ENCODE measurements around the gene SPINK1.
A peak's percentile ranks its signal among the peaks of the same experiment; 100 is the strongest.
"Not testable (repeated sequence)": the region's sequence is repeated elsewhere in the genome, so short reads cannot be mapped to it uniquely, and the experiment has no call there.

The SPINK1 gene

DNA sequence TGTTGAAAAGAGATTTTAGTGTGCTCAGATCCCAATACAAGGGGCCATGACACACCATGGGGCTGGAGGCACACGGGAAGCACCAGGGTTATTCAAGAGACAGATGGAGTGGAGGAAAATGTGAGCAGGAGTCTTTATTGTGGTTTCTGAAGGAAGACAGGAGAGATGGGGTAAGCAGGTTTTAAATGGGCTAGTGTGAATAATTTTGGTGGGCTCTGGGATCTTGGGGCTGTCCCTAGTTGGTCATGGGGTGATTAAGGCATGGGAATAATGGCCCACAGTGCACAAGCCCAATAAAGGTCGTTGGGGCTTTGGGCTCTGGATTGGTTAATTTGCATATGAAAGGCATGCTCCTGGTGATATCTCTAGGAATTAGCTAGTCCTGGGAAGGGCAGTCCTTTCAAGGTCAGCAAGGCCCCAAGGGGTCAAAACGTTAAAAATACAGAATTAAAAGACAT lies 43.5 kb upstream of the SPINK1 start:
- H3K4me3 ChIP-seq (ENCODE audit: control insufficient read depth, low read depth, low read length) = no peak overlapping the region
- TF ChIP-seq, protein P1, sequence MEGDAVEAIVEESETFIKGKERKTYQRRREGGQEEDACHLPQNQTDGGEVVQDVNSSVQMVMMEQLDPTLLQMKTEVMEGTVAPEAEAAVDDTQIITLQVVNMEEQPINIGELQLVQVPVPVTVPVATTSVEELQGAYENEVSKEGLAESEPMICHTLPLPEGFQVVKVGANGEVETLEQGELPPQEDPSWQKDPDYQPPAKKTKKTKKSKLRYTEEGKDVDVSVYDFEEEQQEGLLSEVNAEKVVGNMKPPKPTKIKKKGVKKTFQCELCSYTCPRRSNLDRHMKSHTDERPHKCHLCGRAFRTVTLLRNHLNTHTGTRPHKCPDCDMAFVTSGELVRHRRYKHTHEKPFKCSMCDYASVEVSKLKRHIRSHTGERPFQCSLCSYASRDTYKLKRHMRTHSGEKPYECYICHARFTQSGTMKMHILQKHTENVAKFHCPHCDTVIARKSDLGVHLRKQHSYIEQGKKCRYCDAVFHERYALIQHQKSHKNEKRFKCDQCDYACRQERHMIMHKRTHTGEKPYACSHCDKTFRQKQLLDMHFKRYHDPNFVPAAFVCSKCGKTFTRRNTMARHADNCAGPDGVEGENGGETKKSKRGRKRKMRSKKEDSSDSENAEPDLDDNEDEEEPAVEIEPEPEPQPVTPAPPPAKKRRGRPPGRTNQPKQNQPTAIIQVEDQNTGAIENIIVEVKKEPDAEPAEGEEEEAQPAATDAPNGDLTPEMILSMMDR (conservative IDR thresholded peaks at IDR 0.05; ENCODE audit: control insufficient read depth, insufficient read depth, low read depth, low read length) = no peak
- no peak for DNase-seq (ENCODE audit: low read depth)

DNA sequence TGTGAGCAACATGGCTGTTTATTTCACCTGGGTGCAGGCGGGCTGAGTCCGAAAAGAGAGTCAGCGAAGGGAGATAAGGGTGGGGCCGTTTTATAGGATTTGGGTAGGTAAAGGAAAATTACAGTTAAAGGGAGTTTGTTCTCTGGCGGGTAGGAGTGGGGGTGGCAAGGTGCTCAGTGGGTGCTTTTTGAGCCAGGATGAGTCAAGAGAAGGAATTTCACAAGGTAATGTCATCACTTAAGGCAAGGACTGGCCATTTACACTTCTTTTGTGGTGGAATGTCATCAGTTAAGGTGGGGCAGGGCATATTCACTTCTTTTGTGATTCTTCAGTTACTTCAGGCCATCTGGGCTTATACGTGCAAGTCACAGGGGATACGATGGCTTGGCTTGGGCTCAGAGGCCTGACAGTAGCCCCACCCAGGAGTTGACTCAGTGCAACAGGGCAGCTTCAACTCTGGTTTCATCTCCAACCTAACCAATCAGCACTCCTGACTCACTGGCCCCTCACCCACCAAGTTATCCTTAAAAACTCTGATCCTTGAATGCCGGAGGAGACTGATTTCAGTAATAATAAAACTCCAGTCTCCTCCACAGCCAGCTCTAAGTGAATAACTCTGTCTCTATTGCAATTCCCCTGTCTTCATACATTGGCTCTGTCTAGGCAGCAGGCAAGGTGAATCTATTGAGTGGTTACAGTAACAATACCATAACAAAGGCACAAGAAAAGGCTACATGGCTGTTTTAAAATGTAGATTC lies 42.8 kb upstream of the SPINK1 start:
- H3K4me3 ChIP-seq (ENCODE audit: control insufficient read depth, low read depth, low read length) = not testable (repeated sequence)
- peak; percentile 22 for DNase-seq (ENCODE audit: low read depth)

DNA sequence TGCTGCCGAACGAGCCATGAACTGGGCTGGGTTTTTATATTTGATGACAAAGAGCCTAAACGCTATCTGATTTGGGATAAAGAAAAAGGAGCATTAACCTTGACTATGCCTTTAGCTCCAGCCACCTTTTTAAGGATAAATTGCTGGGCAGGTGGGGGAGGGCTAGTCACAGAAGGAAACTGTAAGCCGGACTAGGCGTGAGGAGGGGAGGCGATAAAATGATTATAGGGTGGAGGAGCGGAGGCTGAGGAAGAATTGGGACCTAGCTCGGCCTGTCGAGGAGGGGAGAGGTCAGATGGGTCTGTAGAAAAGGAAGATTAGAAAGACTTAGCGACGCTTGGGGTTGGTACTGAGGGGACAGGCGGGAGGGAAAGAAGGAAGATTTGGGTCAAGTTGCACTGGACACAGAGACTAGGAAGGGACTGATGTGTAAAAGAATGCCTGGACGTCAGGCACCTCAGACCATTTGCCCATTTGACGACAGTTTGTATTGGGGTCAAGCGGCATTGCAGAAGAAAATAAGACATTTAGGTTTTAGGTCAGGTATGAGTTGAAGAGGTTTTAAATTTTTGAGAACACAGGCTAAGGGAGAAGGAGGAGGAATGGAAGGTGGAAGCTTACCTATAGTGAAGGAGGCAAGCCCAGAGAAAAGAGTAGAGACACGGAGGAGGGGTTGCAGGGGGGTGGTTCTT lies 41.4 kb upstream of the SPINK1 start:
- DNase-seq (ENCODE audit: low read depth) = not testable (repeated sequence)

DNA sequence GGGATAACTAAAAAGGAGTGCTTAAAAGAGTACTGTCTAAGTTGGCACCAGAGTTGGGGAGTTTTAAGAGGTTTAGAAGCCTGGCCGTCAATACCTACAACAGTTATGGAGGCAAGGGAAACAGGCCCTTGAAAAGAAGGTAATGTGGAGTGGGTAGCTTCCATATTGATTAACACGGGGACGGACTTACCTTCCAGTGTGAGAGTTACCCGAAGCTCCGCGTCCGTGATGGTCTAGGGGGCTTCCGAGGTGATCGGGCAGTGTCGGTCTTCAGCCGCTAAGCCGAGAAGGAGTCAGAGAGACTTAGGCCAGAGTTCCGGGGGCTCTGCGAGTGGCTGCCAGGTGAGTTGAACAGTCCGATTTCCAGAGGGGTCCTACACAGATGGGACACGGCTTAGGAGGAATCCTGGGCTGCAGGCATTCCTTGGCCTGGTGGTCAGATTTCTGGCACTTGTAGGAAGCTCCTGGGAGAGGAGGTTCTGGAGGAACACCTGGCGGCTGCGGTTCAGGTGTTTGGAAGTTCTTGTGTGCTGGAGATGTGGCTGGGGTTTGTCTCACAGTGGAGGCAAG lies 40.6 kb upstream of the SPINK1 start:
- DNase-seq (ENCODE audit: low read depth); H3K4me3 ChIP-seq (ENCODE audit: control insufficient read depth, low read depth, low read length): not testable (repeated sequence)

More for the DNA sequence above, 41.4 kb upstream of the SPINK1 start:
- H3K4me3 ChIP-seq (ENCODE audit: control insufficient read depth, low read depth, low read length) = not testable (repeated sequence)

DNA sequence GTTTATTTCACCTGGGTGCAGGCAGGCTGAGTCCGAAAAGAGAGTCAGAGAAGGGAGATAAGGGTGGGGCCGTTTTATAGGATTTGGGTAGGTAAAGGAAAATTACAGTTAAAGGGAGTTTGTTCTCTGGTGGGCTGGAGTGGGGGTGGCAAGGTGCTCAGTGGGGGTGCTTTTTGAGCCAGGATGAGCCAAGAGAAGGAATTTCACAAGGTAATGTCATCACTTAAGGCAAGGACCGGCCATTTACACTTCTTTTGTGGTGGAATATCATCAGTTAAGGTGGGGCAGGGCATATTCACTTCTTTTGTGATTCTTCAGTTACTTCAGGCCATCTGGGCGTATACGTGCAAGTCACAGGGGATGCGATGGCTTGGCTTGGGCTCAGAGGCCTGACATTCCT lies 38.4 kb upstream of the SPINK1 start:
- DNase-seq (ENCODE audit: low read depth); H3K4me3 ChIP-seq (ENCODE audit: control insufficient read depth, low read depth, low read length): not testable (repeated sequence)

DNA sequence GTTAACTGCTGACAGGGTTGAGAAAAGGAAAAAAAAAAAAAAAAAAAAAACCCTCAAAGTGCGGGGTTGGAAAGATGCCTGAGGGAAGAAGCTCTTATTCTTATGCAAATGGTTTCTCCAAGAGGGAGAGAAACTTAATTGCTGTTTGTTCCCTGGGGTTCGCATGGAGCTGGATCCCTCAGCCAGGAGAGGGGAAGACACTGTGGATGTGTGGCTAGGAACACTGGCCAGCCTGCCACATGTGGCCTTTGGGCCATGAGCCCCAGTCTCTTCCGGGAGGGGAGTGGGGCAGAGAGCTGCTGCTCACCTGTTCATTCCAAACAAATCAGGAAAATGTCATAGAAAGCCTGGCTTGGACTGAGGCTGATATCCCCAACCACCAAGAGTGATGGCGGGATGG lies 37.6 kb upstream of the SPINK1 start:
- no peak for DNase-seq (ENCODE audit: low read depth)
- H3K4me3 ChIP-seq (ENCODE audit: control insufficient read depth, low read depth, low read length) = no peak overlapping the region
- TF ChIP-seq, protein P1 (conservative IDR thresholded peaks at IDR 0.05; ENCODE audit: control insufficient read depth, insufficient read depth, low read depth, low read length) = no peak

DNA sequence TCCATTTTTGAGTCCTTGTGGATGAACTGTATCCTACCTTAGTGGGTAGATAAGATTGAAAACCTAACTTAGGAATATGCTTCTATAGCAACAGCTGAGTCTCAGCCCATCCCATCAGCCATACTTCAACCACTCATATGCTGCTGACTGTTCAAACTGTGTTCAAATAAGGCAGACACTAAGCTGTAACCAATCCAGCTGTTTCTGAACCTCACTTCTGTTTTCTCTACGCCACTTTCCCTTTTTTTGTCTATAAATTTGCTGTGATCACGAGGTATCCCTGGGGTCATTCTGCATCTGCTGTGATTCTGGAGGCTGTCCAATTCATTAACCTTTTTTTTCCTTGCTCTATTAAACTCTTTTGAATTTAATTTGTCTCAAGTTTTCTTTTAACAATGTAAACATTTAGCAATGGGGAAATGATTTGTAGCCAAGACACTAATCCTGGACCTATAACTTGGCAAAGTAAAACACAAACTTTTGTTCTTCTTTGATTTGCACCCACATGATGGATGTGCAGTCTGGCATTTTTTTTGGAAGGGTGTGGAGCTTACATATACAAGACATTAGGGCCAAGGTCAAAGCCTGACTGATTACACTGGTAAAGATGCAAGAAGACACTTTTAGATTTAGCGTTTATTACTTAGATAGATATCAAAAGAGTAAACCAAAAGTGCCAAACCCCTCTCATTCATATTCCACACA lies 32.1 kb upstream of the SPINK1 start:
- TF ChIP-seq, protein P1 (conservative IDR thresholded peaks at IDR 0.05; ENCODE audit: control insufficient read depth, insufficient read depth, low read depth, low read length) = no peak
- DNase-seq (ENCODE audit: low read depth) = no peak
- no peak overlapping the region for H3K4me3 ChIP-seq (ENCODE audit: control insufficient read depth, low read depth, low read length)

DNA sequence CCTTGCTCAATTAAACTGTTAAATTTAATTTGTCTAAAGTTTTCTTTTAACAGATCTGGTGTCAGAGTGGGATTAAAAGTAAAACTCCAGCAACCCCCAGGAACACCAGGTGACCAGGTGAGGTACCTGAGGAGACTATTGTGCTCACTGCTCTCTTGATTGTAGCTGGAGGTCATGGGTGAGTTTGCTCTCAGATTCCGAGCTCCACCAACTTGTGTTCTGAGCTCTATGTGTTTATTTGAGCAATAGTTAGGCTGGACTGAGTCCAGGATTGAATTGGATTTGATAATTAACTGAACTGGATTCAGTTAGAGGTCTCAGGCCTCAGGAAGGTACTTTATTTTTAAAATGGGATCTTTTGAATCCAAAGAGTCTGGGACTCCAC lies 29.2 kb upstream of the SPINK1 start:
- DNase-seq (ENCODE audit: low read depth) = no peak
- no peak overlapping the region for H3K4me3 ChIP-seq (ENCODE audit: control insufficient read depth, low read depth, low read length)
- TF ChIP-seq, protein P1 (conservative IDR thresholded peaks at IDR 0.05; ENCODE audit: control insufficient read depth, insufficient read depth, low read depth, low read length) = no peak

Data from fibroblast of mammary gland (primary cell).